ENCODE data around the gene SMARCD3.

SMARCD3 gene

DNA sequence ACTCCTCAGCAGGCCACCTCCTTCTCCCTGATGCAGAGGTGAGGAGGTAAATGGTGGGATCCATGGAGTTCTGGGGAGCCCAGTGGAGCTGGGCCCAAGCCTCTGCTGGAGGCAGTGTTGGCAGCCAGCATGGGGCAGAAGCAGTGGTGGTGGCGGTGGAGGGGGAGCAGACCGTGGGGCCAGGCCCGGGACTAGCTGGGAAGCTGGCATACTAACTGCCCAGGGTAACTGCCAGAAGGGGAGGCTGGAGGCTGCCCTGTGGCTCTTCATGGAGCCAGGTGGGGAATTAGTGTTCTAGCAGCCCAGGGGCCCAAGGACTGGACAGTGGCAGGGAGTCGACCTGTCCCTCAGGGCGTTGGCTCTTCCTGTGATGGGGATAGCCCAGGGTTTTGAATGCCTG lies 16.1 kb upstream of the SMARCD3 start:
- Mint-ChIP-seq H3K36me3 (ENCODE audit: insufficient read depth) (peaks cover 2% of the 10 kb centered on the region), H3K4me3 (no peak overlapping the region), H3K4me1 (ENCODE audit: low read depth in 2 of 2) (no peaks in the 10 kb centered on the region), H3K27me3 (peaks cover 16 to 52% of the 10 kb centered on the region in 2 donors), H3K9me3 (no peaks in the 10 kb centered on the region), H3K27ac (no peak overlapping the region)
- no peak for ATAC-seq (replicated peaks)
- DNase-seq: no peak

GRCh38 chr7:151261529-151261928 lies 13.0 kb upstream of the SMARCD3 start:
- Mint-ChIP-seq H3K27me3 (peaks cover 39 to 79% of the 10 kb centered on the region in 2 donors), H3K9me3 (no peaks in the 10 kb centered on the region), H3K27ac (no peak overlapping the region), H3K4me3 (no peak overlapping the region), H3K4me1 (ENCODE audit: low read depth in 2 of 2) (no peaks in the 10 kb centered on the region), H3K36me3 (ENCODE audit: insufficient read depth) (peaks cover 5% of the 10 kb centered on the region)
- ATAC-seq (replicated peaks) (no peak), DNase-seq (no peak)

- no peak for ATAC-seq (replicated peaks)
- no peaks in the 10 kb centered on the region for H3K4me1 Mint-ChIP-seq (ENCODE audit: low read depth in 2 of 2)
- peaks cover 41 to 79% of the 10 kb centered on the region in 2 donors for H3K27me3 Mint-ChIP-seq
- no peak overlapping the region for H3K27ac Mint-ChIP-seq
- H3K9me3 Mint-ChIP-seq: no peaks in the 10 kb centered on the region
- H3K4me3 Mint-ChIP-seq: no peak overlapping the region
- H3K36me3 Mint-ChIP-seq (ENCODE audit: insufficient read depth): peaks cover 5% of the 10 kb centered on the region
- DNase-seq: no peak
These were observed 12.4 kb upstream of the SMARCD3 start for GRCh38 chr7:151260883-151261282.

DNA sequence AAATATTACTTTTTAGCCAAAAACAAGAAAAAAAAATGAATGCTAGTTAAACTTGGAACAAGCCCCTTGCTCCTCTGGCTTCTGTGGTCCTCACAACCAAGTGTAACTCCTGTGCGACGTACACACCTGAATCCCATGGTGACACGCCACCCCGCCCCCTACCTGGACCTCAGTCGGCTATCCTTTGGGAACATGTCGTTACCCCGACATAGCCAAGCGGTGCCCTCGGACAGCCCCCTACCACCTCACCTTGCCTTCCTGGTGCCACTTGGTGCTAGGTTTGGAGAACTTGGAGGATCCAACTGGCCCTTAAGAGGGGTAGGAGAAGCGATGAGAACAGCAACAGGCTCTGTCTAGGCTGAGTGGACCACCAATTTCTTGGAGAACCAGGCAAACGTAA lies 12.0 kb upstream of the SMARCD3 start:
- peaks cover 5% of the 10 kb centered on the region for H3K36me3 Mint-ChIP-seq (ENCODE audit: insufficient read depth)
- H3K4me3 Mint-ChIP-seq: no peak overlapping the region
- H3K9me3 Mint-ChIP-seq: no peaks in the 10 kb centered on the region
- peaks cover 45 to 79% of the 10 kb centered on the region in 2 donors for H3K27me3 Mint-ChIP-seq
- no peak for DNase-seq
- no peaks in the 10 kb centered on the region for H3K4me1 Mint-ChIP-seq (ENCODE audit: low read depth in 2 of 2)
- H3K27ac Mint-ChIP-seq: no peak overlapping the region
- ATAC-seq (replicated peaks): no peak

- H3K27me3 Mint-ChIP-seq: peaks cover 58 to 90% of the 10 kb centered on the region in 2 donors
- no peak overlapping the region for H3K27ac Mint-ChIP-seq
These were observed 9.5 kb upstream of the SMARCD3 start for GRCh38 chr7:151257990-151258389.

GRCh38 chr7:151256410-151257045 lies 8.0 kb upstream of the SMARCD3 start:
- Mint-ChIP-seq H3K27me3 (peaks cover 64 to 90% of the 10 kb centered on the region in 2 donors), H3K36me3 (ENCODE audit: insufficient read depth) (peaks cover 5% of the 10 kb centered on the region), H3K4me1 (ENCODE audit: low read depth in 2 of 2) (peaks cover 0 to 5% of the 10 kb centered on the region in 2 donors), H3K9me3 (no peaks in the 10 kb centered on the region), H3K4me3 (no peak overlapping the region), H3K27ac (no peak overlapping the region)
- ATAC-seq (replicated peaks) (no peak), DNase-seq (no peak)

More at GRCh38 chr7:151257990-151258389, 9.5 kb upstream of the SMARCD3 start:
- Mint-ChIP-seq H3K36me3 (ENCODE audit: insufficient read depth) (peaks cover 5% of the 10 kb centered on the region), H3K4me1 (ENCODE audit: low read depth in 2 of 2) (no peaks in the 10 kb centered on the region), H3K4me3 (no peak overlapping the region), H3K9me3 (no peaks in the 10 kb centered on the region)
- DNase-seq (no peak), ATAC-seq (replicated peaks) (no peak)

DNA sequence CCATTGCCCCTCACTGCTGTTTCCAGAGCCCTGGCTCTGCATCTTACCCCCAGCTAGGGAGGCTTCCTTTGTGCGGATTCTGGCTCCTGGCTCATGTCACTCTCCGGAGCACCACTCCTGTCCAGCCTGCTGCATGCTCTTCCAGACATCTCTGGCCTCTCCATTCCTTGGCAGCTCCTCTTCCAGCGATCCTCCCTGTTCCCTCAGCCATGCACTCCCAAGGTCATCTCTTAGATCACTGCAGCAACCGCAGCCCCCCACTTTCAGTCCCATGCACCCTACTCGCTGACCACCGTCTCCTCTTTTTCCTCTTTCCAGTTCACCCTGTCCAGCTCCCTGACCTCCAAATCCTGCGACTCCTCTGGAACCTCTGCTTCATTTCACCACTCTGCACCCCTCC lies 6.9 kb upstream of the SMARCD3 start:
- Mint-ChIP-seq H3K4me3 (no peak overlapping the region), H3K27me3 (peaks cover 69 to 90% of the 10 kb centered on the region in 2 donors), H3K27ac (no peak overlapping the region), H3K36me3 (ENCODE audit: insufficient read depth) (peaks cover 3% of the 10 kb centered on the region), H3K9me3 (no peaks in the 10 kb centered on the region), H3K4me1 (ENCODE audit: low read depth in 2 of 2) (peaks cover 9 to 13% of the 10 kb centered on the region in 2 donors)
- DNase-seq (no peak), ATAC-seq (replicated peaks) (no peak)

DNA sequence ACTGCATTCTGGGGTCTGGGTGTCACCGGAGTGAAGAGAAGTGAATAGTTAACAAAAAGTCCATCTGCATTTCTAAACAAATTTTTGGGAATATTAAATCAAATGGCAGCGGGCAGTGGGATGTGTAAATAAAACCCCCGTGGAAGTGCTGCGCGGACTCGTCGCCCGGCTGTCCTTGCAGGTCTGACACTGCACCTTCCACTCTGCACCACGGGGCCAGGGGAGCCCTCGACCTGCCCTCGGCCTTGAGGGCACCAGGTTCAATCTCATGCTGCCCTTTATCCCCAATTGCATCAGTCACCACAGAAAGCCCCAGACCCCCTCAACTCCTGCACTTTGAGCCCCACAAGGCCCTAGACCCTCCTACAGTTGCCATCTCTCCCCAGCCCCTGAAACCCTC lies 6.4 kb upstream of the SMARCD3 start:
- peaks cover 67 to 92% of the 10 kb centered on the region in 2 donors for H3K27me3 Mint-ChIP-seq
- H3K27ac Mint-ChIP-seq: no peak overlapping the region
- peaks cover 3% of the 10 kb centered on the region for H3K36me3 Mint-ChIP-seq (ENCODE audit: insufficient read depth)
- H3K4me1 Mint-ChIP-seq (ENCODE audit: low read depth in 2 of 2): peaks cover 9 to 15% of the 10 kb centered on the region in 2 donors
- DNase-seq: no peak
- H3K4me3 Mint-ChIP-seq: no peak overlapping the region
- H3K9me3 Mint-ChIP-seq: no peaks in the 10 kb centered on the region
- no peak for ATAC-seq (replicated peaks)

- Mint-ChIP-seq H3K27ac (no peak overlapping the region), H3K4me3 (no peak overlapping the region), H3K9me3 (no peaks in the 10 kb centered on the region), H3K36me3 (ENCODE audit: insufficient read depth) (peaks cover 3% of the 10 kb centered on the region), H3K27me3 (peaks cover 72 to 98% of the 10 kb centered on the region in 2 donors), H3K4me1 (ENCODE audit: low read depth in 2 of 2) (peaks cover 12 to 15% of the 10 kb centered on the region in 2 donors)
- no peak for ATAC-seq (replicated peaks)
- DNase-seq: no peak
These were observed 5.8 kb upstream of the SMARCD3 start for GRCh38 chr7:151254316-151254715.

- Mint-ChIP-seq H3K27ac (no peak overlapping the region), H3K4me3 (peak overlapping the region; percentile 33 to 61), H3K36me3 (ENCODE audit: insufficient read depth) (peaks cover 3% of the 10 kb centered on the region), H3K9me3 (no peaks in the 10 kb centered on the region), H3K27me3 (peaks cover 73 to 98% of the 10 kb centered on the region in 2 donors), H3K4me1 (ENCODE audit: low read depth in 2 of 2) (peaks cover 19 to 20% of the 10 kb centered on the region in 2 donors)
- ATAC-seq (replicated peaks) (no peak), DNase-seq (no peak)
These were observed 4.6 kb upstream of the SMARCD3 start for GRCh38 chr7:151252961-151253711.

DNA sequence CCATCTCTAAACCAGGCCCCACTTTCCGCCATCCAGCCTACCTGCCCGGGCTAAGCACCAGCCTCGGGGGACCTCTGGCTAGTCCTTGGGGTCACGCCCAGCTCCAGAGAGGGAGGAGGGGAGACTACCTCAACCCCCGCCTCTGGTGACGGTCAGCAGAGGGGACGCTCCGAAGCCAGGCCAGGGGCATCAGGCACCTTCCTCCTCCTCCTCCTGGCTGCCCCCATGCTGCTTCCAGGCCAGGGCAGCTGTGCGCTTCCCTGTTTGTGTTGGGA lies 4.0 kb upstream of the SMARCD3 start:
- Mint-ChIP-seq H3K9me3 (no peaks in the 10 kb centered on the region), H3K27ac (no peak overlapping the region), H3K4me3 (peak overlapping the region; percentile 33 to 61), H3K27me3 (peaks cover 73 to 98% of the 10 kb centered on the region in 2 donors), H3K4me1 (ENCODE audit: low read depth in 2 of 2) (peaks cover 24% of the 10 kb centered on the region in 2 donors), H3K36me3 (ENCODE audit: insufficient read depth) (peaks cover 3% of the 10 kb centered on the region)
- no peak for DNase-seq
- ATAC-seq (replicated peaks): no peak

GRCh38 chr7:151251689-151252560 lies 3.4 kb upstream of the SMARCD3 start:
- Mint-ChIP-seq H3K27me3 (peaks cover 75 to 98% of the 10 kb centered on the region in 2 donors), H3K4me1 (ENCODE audit: low read depth in 2 of 2) (peaks cover 24% of the 10 kb centered on the region in 2 donors), H3K36me3 (ENCODE audit: insufficient read depth) (peaks cover 2% of the 10 kb centered on the region), H3K4me3 (peak overlapping the region; percentile 48 to 61), H3K9me3 (no peaks in the 10 kb centered on the region), H3K27ac (no peak overlapping the region)
- DNase-seq (no peak), ATAC-seq (replicated peaks) (peak; percentile 58)

DNA sequence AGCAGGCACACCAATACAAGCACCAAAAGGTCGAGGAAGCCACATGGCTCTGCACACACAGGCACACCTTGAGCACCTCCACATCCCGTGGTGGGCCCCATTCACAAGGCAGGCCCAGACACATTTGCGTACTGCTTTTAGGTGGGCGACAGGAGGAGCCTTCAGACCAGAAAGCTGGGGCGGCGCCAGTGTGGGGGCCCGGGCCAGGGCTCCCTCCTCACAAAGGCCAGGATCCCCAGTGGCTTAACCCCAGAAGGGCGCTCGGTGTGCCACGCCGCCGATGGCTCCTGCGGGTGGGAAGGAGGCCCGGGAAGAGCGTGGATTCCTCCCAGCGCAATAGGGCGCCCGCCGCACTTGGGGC lies 2.8 kb upstream of the SMARCD3 start:
- ATAC-seq (replicated peaks): peak; percentile 3
- H3K36me3 Mint-ChIP-seq (ENCODE audit: insufficient read depth): peaks cover under 1% of the 10 kb centered on the region

More for the DNA sequence above, 2.8 kb upstream of the SMARCD3 start:
- Mint-ChIP-seq H3K9me3 (no peaks in the 10 kb centered on the region), H3K4me1 (ENCODE audit: low read depth in 2 of 2) (peaks cover 24 to 27% of the 10 kb centered on the region in 2 donors), H3K4me3 (peak overlapping the region; percentile 70 to 80), H3K27me3 (peaks cover 75 to 98% of the 10 kb centered on the region in 2 donors), H3K27ac (no peak overlapping the region)
- DNase-seq: no peak
